Activated naive CD4-positive, alpha-beta T cell treated with Interleukin-2 at 50 U/mL for 16 hours (primary cell): ENCODE data around the gene AANAT.
"Not testable (repeated sequence)": the region's sequence is repeated elsewhere in the genome, so short reads cannot be mapped to it uniquely, and the experiment has no call there.

Experiments
- DNase-seq: peaks from one replicate; pipeline ENCODE4 v3.0.0-alpha.2; 2020

AANAT gene

GRCh38 chr17:76491271-76492122, 24.1 kb downstream of the AANAT start:
- DNase-seq: no peak

DNA sequence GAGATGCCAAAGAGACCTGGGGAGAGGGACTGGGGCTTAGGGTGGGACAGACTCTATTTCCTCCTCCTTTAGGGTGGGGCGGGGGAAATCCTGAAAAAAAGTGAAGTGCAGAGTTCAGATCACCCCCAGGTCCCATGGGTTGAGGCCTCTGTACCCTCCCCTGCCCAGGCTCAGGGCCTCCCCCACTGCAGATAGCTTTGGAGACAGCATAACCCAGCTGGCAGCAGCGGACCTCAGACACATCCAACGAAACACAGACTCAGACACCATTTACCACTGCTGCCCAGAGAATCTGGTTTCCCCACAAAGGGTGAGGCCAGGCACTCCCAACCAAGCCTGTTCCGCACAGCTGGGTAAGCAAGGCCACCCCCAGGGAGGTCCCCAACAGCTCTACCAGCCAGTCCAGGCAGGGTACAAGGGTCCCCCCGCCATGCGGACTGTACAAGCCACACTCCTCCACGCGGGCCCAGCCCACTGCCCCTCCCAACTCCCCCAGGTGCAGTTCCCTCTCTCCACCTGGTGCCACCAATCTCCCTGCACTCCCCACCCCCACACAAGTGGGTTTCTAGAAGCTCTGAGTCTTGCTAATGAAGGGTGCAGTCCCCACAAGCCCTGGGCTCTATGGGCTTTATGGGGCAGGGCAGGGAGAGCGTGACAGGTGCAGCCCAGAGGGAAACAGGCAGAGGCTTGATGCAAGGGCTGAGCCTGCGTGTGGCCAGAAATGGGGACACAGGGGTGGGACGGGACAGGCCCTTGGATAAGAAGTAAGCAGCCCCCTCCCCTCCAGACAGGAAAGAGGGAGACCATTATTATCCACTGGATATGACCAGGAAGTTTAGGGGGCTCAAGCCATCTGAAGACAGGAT, 25.0 kb downstream of the AANAT start:
- no peak for DNase-seq

- DNase-seq: peak; percentile 43
These were observed 25.6 kb downstream of the AANAT start for GRCh38 chr17:76492989-76493501.

- DNase-seq: no peak
These were observed 26.2 kb downstream of the AANAT start for GRCh38 chr17:76493505-76494167.

- DNase-seq: no peak
These were observed 28.4 kb downstream of the AANAT start for GRCh38 chr17:76495663-76496400.

DNA sequence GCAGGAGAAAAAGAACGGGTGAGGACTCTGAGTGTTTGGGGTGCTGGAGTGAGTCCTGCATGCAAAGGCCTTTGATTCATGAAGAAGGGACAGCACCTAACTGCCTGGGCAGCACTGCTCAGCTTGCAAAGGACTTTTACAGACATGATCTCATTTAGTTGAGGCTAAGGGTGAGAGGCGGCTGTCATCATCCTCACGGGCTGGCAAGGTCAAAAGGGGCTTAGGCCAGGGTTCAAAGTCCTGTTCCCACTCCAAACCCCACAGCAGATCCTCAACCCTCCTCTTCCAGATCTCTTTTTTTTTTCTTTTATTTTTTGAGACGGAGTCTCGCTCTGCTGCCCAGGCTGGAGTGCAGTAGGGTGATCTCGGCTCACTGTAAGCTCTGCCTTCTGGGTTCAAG, 29.1 kb downstream of the AANAT start:
- DNase-seq: no peak

GRCh38 chr17:76497699-76497978, 30.2 kb downstream of the AANAT start:
- no peak for DNase-seq

DNA sequence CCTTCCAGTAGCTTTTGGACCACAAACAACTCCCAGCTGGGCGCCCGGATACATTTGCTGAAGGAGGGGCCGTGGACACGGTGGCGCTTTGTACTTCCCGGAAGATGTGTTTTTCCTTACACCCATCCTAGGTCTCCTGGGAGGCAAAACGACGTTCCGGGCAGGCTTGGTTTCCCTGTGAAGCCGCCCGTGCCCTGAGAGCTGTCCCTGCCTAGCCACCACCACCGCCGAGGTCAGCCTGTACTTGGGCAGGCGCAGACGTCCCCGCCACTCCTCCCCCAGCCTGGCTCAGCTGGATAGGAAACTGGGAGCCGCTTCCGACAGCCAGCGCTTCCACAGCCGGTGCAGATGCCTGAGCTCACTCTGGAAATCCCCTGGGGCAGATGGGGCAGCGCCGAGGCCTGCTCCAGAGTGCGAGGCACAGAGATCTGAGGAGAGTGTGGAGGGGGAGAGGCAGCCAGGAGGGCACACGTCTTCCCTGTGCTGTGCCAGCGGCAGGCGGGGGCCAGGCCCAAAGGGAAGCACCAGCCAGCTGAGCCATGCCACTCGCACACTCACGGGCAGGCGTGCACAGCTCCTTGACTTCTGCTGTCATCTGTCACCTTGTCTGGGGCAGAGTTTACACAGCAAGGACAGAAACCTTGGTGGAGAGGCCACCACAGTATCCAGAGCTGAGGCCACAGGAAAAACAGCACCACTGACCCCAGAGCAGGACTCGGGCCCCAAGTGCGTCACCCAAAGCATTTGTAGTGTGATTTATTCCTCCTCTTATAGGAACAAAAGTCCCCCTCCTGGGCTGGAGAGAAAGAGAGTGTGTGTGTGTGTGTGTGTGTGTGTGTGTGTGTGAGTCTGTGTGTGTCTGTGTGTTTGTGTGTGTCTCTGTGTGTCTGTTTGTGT, 30.8 kb downstream of the AANAT start:
- DNase-seq: no peak

DNA sequence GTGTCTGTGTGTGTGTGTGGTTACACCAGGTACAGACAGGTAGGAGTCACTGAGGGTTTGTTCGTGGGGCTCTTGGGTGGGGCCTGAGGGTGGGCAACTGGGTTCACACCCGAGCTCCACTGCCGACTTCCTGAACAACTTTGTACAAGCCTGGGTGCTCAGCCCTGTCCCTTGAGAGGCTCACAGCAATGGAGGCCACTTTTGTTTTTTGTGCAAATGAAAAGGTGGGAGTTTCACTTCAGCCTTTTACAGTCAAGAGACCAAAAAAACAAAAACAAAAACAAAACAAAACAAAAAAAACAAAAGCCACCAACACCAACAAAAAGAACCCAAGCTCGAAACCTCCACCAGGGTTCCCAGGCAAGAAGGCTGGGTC, 31.5 kb downstream of the AANAT start:
- DNase-seq: no peak

DNA sequence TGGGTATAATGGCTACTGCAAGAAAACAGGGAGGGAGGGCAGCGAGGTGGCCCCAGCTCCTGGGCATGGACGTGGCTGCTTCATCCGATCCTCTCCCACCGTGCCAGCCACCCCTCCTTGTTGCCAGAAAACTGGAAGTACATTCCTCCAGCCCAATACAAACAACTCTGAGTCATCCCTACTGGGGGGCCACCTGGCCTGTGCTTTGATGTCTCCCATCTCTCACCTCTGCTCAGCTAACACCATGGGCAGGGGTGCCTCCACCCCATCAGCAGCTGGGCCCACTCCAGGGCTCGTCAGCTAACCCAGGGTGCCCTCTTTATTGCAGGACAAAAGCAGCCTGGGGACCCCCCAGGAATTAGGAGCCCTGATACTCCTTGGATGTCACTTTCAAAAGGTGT, 31.9 kb downstream of the AANAT start:
- DNase-seq: no peak

DNA sequence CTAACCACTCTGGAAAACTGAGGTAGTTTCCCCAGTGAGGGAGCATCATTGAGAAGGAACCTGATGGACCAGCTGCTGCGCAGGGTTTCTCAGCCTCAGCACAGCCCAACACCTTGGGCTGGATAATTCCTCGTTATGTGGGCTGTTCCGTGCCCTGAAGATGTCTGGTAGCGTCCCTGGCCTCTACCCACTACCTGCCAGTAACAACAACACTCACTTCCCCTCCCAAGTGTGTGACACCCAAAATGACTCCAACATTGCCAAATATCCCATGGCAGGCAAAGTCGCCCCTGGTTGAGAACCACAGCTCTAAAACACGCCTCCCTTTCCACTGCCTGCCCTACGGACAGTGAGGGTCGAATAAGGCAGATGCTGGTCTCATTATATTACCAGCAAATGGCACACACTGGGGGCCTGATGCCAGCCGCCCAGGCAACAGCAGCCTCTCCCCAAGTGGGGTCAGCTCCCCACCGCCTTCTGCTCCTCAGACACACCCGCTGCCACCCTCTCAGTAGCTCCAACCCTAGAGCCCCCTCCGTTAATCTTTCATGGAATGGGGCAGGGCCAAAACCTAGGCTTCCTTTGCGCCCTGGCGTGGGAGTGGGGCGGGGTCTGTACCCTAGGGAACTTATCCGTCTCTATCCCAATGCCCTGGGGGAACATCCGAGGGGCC, 32.8 kb downstream of the AANAT start:
- no peak for DNase-seq

DNA sequence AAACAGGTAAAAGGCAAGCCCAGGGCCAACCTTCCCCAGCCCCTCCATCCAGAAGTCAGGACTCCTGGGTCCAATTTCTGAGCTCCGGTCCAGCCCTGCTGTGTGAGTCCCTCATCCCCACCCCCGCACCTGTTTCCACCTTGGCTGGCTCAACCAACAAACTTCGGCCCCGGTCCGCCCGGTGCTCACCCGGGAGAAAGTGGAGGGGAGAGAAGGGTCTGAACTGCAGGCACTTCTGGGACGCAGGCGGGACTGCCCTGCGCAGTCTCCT, 33.3 kb downstream of the AANAT start:
- DNase-seq: no peak

- peak; percentile 96 for DNase-seq
These were observed 33.8 kb downstream of the AANAT start, which contains the start of gene RHBDF2 for GRCh38 chr17:76501018-76501826. RHBDF2 (minus strand) TSS chr17:76501423; CDS start chr17:76481524, 19,899 bp downstream.

DNA sequence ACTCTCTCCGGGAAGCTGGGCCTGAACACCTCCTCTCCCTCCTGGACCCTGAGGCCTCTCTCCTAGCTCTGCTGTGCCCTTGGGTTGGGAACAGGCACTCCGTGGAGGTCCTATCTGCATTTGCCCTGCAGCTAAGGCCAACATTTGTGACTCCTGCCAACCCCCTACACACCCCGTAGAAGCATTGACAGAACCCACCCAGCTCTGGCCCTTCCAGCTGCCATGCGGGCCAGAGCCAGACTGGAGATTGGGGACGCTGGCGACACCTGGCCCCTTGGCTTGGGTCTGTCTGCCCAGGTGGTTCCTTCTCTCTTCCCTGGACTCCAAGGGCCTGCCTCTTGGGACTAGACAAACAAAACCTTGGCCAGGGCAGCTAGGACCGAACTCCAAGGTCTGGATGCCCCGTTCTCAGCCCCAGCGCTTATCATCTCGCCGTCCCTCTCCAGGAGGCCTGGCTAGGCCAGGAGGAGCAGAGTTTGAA, 34.5 kb downstream of the AANAT start:
- DNase-seq: no peak

DNA sequence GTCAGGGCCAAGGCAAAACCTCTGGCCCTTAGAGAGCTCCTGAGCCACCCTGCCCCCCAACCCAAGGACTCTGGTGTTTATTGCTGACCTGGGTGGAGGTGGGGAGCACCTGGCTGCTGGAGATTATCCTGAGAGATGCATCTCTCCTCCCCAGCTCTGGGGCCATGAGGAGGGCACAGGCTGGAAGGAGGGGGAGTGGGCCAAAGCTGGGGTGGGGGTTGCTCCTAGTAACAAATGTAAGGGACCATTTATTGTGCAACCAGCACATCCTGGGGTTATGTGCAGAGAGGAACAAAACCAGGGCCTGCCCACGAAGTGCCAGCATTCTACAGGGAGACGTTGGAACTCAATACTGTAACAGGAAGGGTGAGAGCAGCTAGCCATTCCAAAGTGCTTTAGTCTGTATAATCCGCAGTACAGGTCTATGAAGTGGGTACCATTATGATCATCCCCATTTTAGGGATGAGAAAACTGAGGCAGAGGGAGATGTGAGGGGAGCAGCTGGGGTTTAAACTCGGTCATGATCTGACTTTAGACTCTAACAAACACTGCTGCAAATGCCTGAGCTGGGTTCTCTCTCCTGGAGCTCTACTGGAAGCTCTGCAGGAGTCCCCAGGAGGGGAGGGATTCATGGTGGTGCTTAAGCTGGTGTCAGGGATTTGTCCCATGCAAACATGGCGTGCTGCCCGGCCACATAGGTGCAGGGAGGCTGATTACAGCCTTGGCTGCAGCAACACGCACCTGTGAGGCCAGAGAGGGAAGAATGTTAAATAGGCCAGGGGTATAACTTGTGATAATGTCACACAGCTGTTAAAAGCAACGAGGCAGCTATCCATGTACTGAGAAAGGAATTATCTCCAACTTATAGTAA, 35.2 kb downstream of the AANAT start:
- DNase-seq: no peak

DNA sequence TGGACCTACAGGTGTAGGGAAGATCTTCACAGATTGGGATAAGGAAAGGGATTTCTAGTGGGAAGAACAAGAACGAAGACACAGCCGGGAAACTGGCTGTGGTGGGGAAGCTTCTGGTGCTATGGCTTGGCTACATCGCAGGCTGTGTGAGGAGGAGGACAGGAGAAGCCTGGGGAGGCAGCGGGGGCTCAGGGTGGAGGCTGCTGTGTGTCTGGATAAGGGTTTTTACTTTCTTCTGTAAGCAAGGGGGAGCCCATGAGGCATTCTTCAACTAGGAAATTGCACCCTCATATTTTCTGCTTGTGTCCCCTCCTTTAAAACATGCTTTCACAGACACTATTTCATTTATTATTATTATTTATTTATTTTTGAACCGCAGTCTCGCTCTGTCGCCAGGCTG, 36.7 kb downstream of the AANAT start:
- no peak for DNase-seq

GRCh38 chr17:76506408-76507345, 39.3 kb downstream of the AANAT start:
- peak; percentile 90 for DNase-seq

DNA sequence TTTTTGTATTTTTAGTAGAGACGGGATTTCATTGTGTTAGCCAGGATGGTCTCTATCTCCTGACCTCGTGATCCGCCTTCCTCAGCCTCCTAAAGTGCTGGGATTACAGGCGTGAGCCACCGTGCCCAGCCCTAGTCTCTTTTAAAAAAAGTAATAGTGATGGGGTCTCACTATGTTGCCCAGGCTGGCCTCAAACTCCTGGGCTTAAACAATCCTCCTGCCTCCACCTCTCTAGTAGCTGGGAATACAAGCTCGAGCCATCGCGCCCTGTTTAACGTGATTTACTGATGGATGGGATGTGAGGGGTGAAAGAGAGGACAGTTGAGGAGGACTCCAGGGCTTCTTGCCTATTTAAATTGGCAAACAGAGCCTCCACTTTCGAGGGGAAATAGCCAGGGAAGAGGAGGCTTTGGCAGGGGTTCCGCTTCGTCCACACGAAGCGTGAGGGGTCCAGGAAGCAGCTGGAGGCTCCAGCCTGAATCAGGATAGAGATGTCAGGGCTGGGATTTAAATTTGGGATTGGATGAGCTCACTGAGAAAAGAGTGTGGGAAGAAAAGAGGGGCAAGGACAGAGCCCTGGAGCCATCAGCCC, 41.2 kb downstream of the AANAT start:
- DNase-seq: not testable (repeated sequence)
